T-helper 1 cell (primary cell): ENCODE measurements around the gene CAPRIN1.
"Not testable (repeated sequence)": the region's sequence is repeated elsewhere in the genome, so short reads cannot be mapped to it uniquely, and the experiment has no call there.

ENCODE experiments used
- DNase-seq, 5 donors: peaks; one replicate each; pipeline ENCODE4 v3.0.0-alpha.2; 2012 to 2020

Gene CAPRIN1

GRCh38 chr11:34086554-34087283 lies 35.2 kb downstream of the CAPRIN1 start:
- DNase-seq = peak in 1 of 5 donors; percentile 51

- DNase-seq = no peak
Measured at GRCh38 chr11:34091825-34092224, 40.3 kb downstream of the CAPRIN1 start.

- DNase-seq = not testable (repeated sequence)
Measured at GRCh38 chr11:34094900-34095299, 43.4 kb downstream of the CAPRIN1 start.

- DNase-seq = no peak
Measured at GRCh38 chr11:34098813-34099212, 47.3 kb downstream of the CAPRIN1 start.

DNA sequence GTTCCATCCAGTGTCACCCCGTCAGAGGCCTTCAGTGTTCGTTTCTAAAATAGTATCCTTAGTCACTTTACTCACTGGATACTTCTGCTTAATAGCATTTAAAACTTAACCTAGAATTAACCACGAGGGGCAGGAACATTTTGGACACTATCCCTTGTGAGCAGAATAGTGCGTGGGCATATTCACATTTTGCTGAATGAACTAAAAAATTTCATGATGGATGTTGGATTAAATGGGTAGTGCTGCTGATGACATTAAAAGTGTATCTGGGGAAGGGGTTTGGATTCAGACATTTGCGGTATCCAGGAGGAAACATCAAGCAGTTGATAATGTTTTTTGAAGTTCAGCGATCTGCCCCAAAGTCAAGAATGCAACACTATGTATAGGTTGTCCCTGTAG lies 53.1 kb downstream of the CAPRIN1 start:
- DNase-seq = no peak

GRCh38 chr11:34105079-34105956 lies 53.8 kb downstream of the CAPRIN1 start, which contains the start of gene NAT10:
Gene NAT10 (plus strand): TSS chr11:34105629. CDS start chr11:34108226, 2,597 bp downstream.
- peak; percentile 92 to 98 (median 96) for DNase-seq

GRCh38 chr11:34105957-34106504 lies 54.5 kb downstream of the CAPRIN1 start:
- DNase-seq = no peak

DNA sequence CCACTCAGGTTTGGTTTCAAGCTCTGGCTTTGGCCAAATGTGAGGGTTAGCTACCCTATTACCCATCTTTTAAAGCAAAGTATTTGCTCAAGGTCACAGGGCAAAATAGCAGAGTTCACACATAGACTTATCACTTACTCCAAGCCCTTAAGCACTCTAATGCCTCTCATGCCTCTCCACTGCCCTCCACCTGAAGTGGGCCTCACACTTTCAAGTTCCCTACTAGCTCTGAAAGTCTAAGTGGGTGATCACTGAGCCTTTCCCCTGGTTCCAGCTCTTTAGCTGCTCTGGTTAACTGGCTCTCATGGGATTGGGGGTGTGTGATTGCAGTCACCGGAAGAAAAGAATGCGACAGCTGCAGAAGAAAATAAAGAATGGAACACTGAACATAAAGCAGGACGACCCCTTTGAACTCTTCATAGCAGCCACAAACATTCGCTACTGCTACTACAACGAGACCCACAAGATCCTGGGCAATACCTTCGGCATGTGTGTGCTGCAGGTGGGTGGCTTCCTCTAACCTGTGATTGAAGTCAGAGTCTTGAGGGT lies 60.3 kb downstream of the CAPRIN1 start:
- DNase-seq = no peak

DNA sequence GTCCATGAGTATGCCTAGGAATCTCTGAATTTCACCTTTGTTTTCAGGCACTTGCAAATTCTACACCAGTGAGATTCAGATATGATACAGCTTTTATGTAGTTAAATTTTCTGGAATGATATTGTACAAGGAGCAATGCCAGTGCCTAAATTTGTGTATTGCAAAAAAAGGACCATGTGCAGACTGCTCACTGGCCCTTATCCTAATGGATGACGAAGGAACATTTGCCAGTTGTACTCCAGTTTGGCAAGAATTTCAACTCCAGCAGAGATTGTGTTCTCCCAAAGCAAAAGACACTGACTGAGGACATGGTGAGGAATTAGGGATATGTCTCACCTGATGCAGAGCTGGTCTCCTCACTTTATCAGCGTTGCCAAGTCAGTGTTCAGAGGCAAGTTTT lies 62.5 kb downstream of the CAPRIN1 start:
- DNase-seq = no peak

DNA sequence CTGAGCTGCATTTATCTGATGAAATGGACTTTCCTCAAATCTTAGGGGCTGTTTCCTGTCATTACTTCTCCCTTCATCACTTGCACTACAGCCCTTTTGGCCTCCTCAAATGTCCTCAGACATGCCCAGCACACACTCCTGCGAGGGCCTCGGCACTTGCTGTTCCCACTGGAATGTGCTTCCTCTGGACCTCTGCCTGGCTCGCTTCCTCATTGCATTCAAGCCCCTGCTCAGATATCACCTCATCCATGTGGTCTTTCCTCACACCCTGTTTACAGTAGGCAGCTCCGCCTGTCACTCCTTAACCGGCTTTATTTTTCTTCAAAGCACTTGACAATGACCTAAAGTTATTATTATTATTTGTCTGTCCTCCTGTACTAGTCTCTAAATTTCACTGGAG lies 62.9 kb downstream of the CAPRIN1 start:
- no peak for DNase-seq

GRCh38 chr11:34120651-34121050 lies 69.1 kb downstream of the CAPRIN1 start:
- DNase-seq = no peak

DNA sequence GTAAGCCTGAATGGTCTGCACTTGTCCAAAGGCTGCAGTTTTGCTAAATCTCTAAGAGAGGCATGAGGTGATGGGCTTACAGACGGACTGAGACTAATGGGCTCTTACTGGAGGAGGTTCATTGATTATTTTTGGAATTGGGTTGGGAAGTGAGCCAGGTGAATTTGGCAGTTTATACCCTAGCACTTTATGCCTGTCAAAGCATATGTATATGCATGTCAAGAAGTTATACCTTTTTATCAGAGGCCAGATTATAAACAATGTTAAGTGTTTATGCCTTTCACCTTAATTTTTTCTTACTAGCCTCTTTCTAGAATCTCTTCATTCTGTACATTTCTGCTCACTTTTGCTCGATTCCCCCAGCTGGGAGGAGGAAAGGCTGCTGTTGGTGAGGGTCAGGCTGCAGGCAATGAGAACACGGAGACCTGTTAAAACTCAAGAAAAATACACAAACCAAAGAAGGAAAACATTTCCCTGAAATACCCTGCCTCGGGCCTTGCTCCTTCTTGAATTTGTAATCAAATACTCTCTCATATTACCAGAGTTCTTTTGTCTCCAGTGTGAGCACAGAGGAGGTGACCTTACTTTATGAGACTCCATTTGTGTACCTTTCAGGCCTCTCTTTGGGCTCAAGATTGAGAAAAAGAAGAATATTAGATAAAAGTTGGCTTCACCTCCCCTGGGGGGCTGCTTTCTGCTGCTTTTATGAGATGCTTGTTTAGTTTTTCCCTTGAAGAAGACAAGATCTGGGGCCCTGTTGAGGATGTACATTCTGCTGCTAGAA lies 73.5 kb downstream of the CAPRIN1 start:
- no peak for DNase-seq

- DNase-seq = no peak
Measured at GRCh38 chr11:34126959-34127848, 75.7 kb downstream of the CAPRIN1 start.

DNA sequence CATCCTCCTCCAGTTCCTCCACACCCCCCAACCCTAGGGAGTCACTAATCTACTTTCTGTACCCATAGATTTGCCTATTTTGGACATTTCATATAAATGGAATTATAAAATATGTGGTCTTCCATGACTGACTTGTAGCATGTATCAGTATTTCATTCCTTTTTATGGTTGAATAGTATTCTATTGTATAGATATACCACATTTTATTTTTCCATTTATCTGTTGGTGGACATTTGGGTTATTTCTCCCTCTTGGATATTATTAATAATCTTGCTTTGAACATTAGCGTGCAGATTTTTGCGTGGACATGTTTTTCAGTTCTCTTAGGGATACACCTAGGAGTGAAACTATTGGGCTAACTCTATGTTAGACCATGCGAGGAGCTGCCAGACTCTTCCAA lies 77.3 kb downstream of the CAPRIN1 start:
- no peak for DNase-seq

GRCh38 chr11:34132261-34132965 lies 80.9 kb downstream of the CAPRIN1 start:
- DNase-seq = no peak

DNA sequence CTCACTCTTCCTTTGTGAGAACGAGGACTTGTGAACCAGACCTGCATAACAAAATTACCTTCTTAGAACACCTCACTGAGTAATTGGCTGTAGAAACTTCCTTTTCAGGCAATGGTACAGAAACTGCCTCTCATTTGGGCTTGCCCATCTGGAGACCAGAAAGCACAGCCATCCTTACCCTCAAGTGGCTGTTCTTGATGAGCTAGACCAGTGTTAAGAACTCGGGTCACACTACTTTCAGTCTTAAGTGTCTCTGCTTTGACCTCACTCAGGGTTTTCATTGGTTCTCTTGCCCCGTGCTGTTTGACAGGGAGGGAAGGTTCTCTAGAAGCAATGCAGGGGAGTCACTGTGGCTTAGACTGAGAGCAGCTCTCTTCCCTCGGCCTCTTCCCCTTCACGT lies 83.2 kb downstream of the CAPRIN1 start:
- DNase-seq = peak in 1 of 5 donors; percentile 13

DNA sequence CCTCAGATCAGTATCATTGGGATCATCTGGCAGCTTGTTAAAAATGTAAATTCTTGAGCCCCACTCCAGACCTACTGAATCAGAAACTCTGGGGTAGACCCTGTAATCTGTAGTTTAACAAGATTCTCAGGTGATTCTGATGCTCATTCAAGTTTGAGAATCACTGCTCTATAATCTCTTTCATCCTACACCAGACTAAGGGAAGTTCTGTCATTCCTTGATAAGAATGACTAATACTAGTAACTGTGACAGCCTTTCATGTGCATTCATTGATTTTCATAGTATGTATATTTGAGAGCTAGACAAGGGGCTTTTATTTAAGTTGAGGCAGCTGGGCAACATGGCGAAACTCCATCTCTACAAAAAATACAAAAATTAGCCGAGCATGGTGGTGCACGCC lies 83.9 kb downstream of the CAPRIN1 start:
- peak in 1 of 5 donors; percentile 21 for DNase-seq

GRCh38 chr11:34136420-34136819 lies 84.9 kb downstream of the CAPRIN1 start:
- no peak for DNase-seq

DNA sequence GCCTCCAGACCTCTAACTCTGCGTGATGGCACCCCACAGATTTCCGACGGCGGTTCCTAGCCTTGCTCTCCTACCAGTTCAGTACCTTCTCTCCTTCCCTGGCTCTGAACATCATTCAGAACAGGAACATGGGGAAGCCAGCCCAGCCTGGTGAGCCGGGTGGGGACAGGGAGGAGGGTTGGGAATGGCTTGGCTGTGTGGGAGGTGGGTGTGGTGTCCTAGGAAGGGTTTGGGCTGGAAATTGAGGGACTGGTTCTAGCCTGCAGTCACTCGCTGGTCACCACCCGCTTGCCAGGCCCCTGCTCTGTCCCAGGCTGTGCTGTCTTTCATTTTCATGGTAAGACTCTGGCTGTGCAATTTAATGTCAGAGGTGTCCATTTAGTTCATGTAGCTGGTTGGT lies 87.8 kb downstream of the CAPRIN1 start:
- no peak for DNase-seq

GRCh38 chr11:34140149-34140548 lies 88.6 kb downstream of the CAPRIN1 start:
- no peak for DNase-seq

DNA sequence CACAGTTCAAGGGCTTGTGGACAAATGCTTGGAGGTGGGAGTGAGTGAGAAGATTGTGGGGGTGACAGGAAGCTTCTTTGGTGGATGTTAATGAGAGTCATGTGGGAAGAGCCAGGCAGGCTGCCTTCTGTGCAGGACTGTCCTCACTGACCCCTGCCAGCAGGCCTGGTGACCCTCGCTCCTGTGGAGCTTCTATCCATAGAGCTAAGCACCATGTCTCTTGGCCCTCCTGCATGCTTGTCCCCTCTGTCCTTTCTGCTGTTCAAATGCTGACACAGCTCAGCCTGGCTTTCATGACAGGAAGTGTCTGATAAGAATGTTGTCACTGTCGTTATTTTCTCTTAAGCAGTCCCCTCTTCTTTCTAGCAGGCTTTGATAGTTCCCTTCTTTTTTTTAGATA lies 91.5 kb downstream of the CAPRIN1 start:
- no peak for DNase-seq
